Endothelial cell of umbilical vein (primary cell): ENCODE results near the gene IER3IP1. TPM values are rescaled to one million over a fixed set of nuclear protein-coding genes. Genes with fewer than 3 reads are reported as not detected.

Experiments used
- BruUV-seq: library from RNA; stranded (reverse); fragments of 400-500 nt; replicated peaks from 2 replicates; lab custom pipeline; 2021; lab: Mats Ljungman, UMichigan
- CTCF ChIA-PET: fragments of 300-600, 350-600 bp; sonication (Branson Sonifier 250); formaldehyde crosslinking; loops from one replicate; lab custom pipeline; 2021; ENCODE audit warnings: antibody characterized with exemption, inconsistent platforms; lab: Charles Lee
- POLR2A ChIA-PET: fragments of 300-600, 350-600 bp; sonication (Branson Sonifier 250); formaldehyde crosslinking; loops from one replicate; lab custom pipeline; 2021; ENCODE audit warnings: antibody characterized with exemption, inconsistent platforms; lab: Charles Lee
- DNase-seq: peaks from one replicate; pipeline ENCODE4 v3.0.0-alpha.2; 2011; ENCODE audit warnings: low read depth, low spot score
- FAIRE-seq: peaks from 2 replicates; lab custom pipeline; 2011; peaks lifted over from hg19 to GRCh38; lab: Jason Lieb, UNC
- H2AFZ ChIP-seq: 2 replicates; pipeline ENCODE4 v1.6.0; 2012; ENCODE audit warnings: low read depth, low read length, control low read depth, inconsistent platforms
- H3K27ac ChIP-seq: 2 replicates; pipeline ENCODE4 v1.5.1; 2011; ENCODE audit warnings: low read depth, mild to moderate bottlenecking, control low read depth, low read length, moderate library complexity; ENCODE audit not compliant: insufficient read depth
- H3K27me3 ChIP-seq, 2 experiments: 2 replicates each; pipeline versions ENCODE4 v1.6.0 to v1.6.1; 2011; ENCODE audit warnings: low read length in 2 of 2, mixed read lengths in 1 of 2; ENCODE audit not compliant: control insufficient read depth in 2 of 2, insufficient read depth in 2 of 2
- H3K36me3 ChIP-seq, 2 experiments: 2 replicates in 1 of 2; 3 replicates in 1 of 2; pipeline ENCODE4 v1.5.1; 2011; ENCODE audit warnings: low read length in 2 of 2, mild to moderate bottlenecking in 1 of 2, moderate library complexity in 1 of 2; ENCODE audit not compliant: control insufficient read depth in 2 of 2, insufficient read depth in 2 of 2; ENCODE audit errors: extremely low read depth in 1 of 2
- H3K4me1 ChIP-seq: 3 replicates; pipeline ENCODE4 v1.5.1; 2011; ENCODE audit warnings: mild to moderate bottlenecking, low read length; ENCODE audit not compliant: control insufficient read depth, insufficient read depth; ENCODE audit errors: extremely low read depth
- H3K4me2 ChIP-seq: 2 replicates; pipeline ENCODE4 v1.6.1; 2011; ENCODE audit warnings: low read length, control low read depth, mixed read lengths; ENCODE audit not compliant: insufficient read depth
- H3K4me3 ChIP-seq, 3 experiments: fragments of 200-600 bp in 1 of 3; sonication (generic), shearing (Covaris generic) in 1 of 3; replicated peaks in 1 of 3; 2 replicates each; pipeline ENCODE4 v1.5.1; 2011 to 2016; ENCODE audit warnings: control low read depth in 3 of 3, low read length in 3 of 3, mild to moderate bottlenecking in 2 of 3, inconsistent platforms in 1 of 3, low read depth in 1 of 3, moderate library complexity in 1 of 3; ENCODE audit not compliant: insufficient read depth in 1 of 3
- H3K79me2 ChIP-seq: 2 replicates; pipeline ENCODE4 v1.6.0; 2012; ENCODE audit warnings: low read length, inconsistent platforms; ENCODE audit not compliant: control insufficient read depth, insufficient read depth
- H3K9ac ChIP-seq: replicated peaks from 2 replicates; pipeline ENCODE3; 2011; ENCODE audit warnings: low read length, control low read depth; ENCODE audit not compliant: insufficient read depth; ENCODE audit errors: extremely low read depth
- H3K9me1 ChIP-seq: replicated peaks from 3 replicates; pipeline ENCODE4 v1.6.0; 2011; ENCODE audit warnings: mild to moderate bottlenecking, low read length; ENCODE audit not compliant: control insufficient read depth, insufficient read depth; ENCODE audit errors: extremely low read depth
- H3K9me3 ChIP-seq: replicated peaks from 2 replicates; pipeline ENCODE4 v1.5.1; 2012; ENCODE audit warnings: low read length, inconsistent platforms; ENCODE audit not compliant: control insufficient read depth, insufficient read depth
- H4K20me1 ChIP-seq: replicated peaks from 2 replicates; pipeline ENCODE3; 2011; ENCODE audit warnings: mild to moderate bottlenecking, low read length; ENCODE audit not compliant: control insufficient read depth, insufficient read depth; ENCODE audit errors: extremely low read depth
- CTCF ChIP-seq, 2 donors: IDR thresholded peaks; 1 replicate in 1 of 2; 2 replicates in 1 of 2; pipeline ENCODE4 v1.5.1; 2011; ENCODE audit warnings: low read length in 2 of 2, mild to moderate bottlenecking in 2 of 2, moderate library complexity in 2 of 2, control low read depth in 1 of 2, inconsistent platforms in 1 of 2, low read depth in 1 of 2; ENCODE audit not compliant: insufficient read depth in 1 of 2; ENCODE audit errors: extremely low read depth in 1 of 2
- EZH2 ChIP-seq: IDR thresholded peaks from 2 replicates; pipeline ENCODE4 v1.6.1; 2012; ENCODE audit warnings: borderline replicate concordance, low read depth, mild to moderate bottlenecking, moderate library complexity, low read length, inconsistent platforms; ENCODE audit not compliant: severe bottlenecking
- FOS ChIP-seq: IDR thresholded peaks from 2 replicates; pipeline ENCODE4 v1.6.1; 2011; ENCODE audit warnings: mild to moderate bottlenecking, low read length, moderate library complexity, borderline replicate concordance; ENCODE audit not compliant: insufficient read depth
- GATA2 ChIP-seq: IDR thresholded peaks from 2 replicates; pipeline ENCODE4 v1.7.0; 2011; ENCODE audit warnings: low read depth, mild to moderate bottlenecking, moderate library complexity, mixed read lengths, low read length; ENCODE audit not compliant: insufficient read length, insufficient read depth
- JUN ChIP-seq: IDR thresholded peaks from 2 replicates; pipeline ENCODE4 v1.6.1; 2011; ENCODE audit warnings: borderline replicate concordance, low read depth; ENCODE audit not compliant: insufficient read length, insufficient read depth
- MAX ChIP-seq: IDR thresholded peaks from 2 replicates; pipeline ENCODE4 v1.6.1; 2011; ENCODE audit not compliant: insufficient read depth, insufficient read length
- MYC ChIP-seq: IDR thresholded peaks from one replicate; pipeline ENCODE4 v1.6.1; 2011; ENCODE audit warnings: mild to moderate bottlenecking, low read depth, low read length
- POLR2A ChIP-seq: IDR thresholded peaks from 2 replicates; pipeline ENCODE4 v1.6.1; 2012; ENCODE audit warnings: low read depth, mild to moderate bottlenecking, control low read depth, low read length
- POLR2AphosphoS5 ChIP-seq: IDR thresholded peaks from 2 replicates; pipeline ENCODE4 v1.6.1; 2012; ENCODE audit warnings: low read depth, mild to moderate bottlenecking, control low read depth, low read length, moderate library complexity; ENCODE audit not compliant: insufficient read depth
- dilution Hi-C: fragments of 300-500 bp; cut with MboI; formaldehyde crosslinking; loops from one replicate; pipeline ENCODE4 v1.15.0; 2019; ENCODE audit warnings: low sequenced_read_pairs; ENCODE audit not compliant: extremely low pct_ligation_motif_present
- intact Hi-C: fragments of 100-400 bp; cut with micrococcal nuclease; formaldehyde crosslinking; loops from one replicate; pipeline ENCODE4 v1.10.0; 2022
- polyA plus RNA-seq, 4 experiments: library from polyadenylated mRNA; depleted of rRNA in 3 of 4; stranded (reverse) in 3 of 4; unstranded in 1 of 4; fragments of >200 nt; gene quantifications; 2 replicates each; pipeline versions ENCODE4 v1.2.1 to v1.2.3, GENCODE V29; 2011 to 2012; ENCODE audit warnings: missing spikeins in 1 of 4
- total RNA-seq: library from RNA; stranded (reverse); gene quantifications from 2 replicates; pipeline ENCODE4 v1.2.3, GENCODE V29; 2021

Gene IER3IP1
- total and polyA plus RNA-seq, 2 donors (not counting 3 experiments of a cell fraction or from before 2014, with no cell fraction given) = 9.6 to 14.2 TPM

GRCh38 chr18:47110492-47111274, 65.5 kb downstream of the IER3IP1 start:
- BruUV-seq = no TSS peak
- ChIA-PET CTCF (interaction anchor here (1.8 to 2.7 kb wide), 3 partner anchors 9 to 94 kb away, joined by 6 to 24 read pairs (median 11); partner anchors contain the start of gene HDHD2), POLR2A (interaction anchor here (0.5 kb wide), 1 partner anchor 16 kb away, joined by 3 read pairs; no protein-coding TSS in a partner anchor)
- Histone ChIP-seq H2AFZ (no peak overlapping the region), H3K27me3 (no peaks in the 10 kb centered on the region), H3K79me2 (no peaks in the 10 kb centered on the region), H3K9ac (no peak overlapping the region), H3K4me3 (no peak overlapping the region), H3K36me3 (peaks cover 0 to 4% of the 10 kb centered on the region in 2 experiments), H3K27ac (no peak overlapping the region), H3K9me3 (no peaks in the 10 kb centered on the region), H3K4me2 (no peak overlapping the region), H4K20me1 (no peaks in the 10 kb centered on the region), H3K9me1 (no peaks in the 10 kb centered on the region), H3K4me1 (no peaks in the 10 kb centered on the region)
- no peak for DNase-seq
- TF ChIP-seq JUN (no peak), GATA2 (no peak), CTCF (IDR thresholded peaks at IDR 0.05; ENCODE audit: extremely low read depth in 1 of 2, insufficient read depth in 1 of 2, low read depth in 1 of 2, low read length in 2 of 2) (no peak), POLR2AphosphoS5 (no peak), MYC (no peak), POLR2A (no peak), FOS (no peak), MAX (no peak), EZH2 (no peak)
- intact Hi-C loops = no loop called here
- dilution Hi-C loops = no loop called here
- FAIRE-seq = no peak
